GM19395 (cell line): ENCODE data around the gene GASK1A.

Experiments used
- ATAC-seq: cut with Tn5 transposase; IDR thresholded peaks from one replicate; pipeline ENCODE4 v1.9.1; 2021; ENCODE audit warnings: mild to moderate bottlenecking, moderate library complexity; ENCODE audit not compliant: unreplicated experiment

The GASK1A gene

GRCh38 chr3:42982645-42983412, 3.7 kb downstream of the GASK1A start:
- no peak for ATAC-seq

GRCh38 chr3:42983927-42984326, 4.8 kb downstream of the GASK1A start:
- ATAC-seq: no peak

- no peak for ATAC-seq
Observed at GRCh38 chr3:42984701-42985100, 5.6 kb downstream of the GASK1A start.

GRCh38 chr3:42988097-42988496, 9.0 kb downstream of the GASK1A start:
- no peak for ATAC-seq

- no peak for ATAC-seq
Observed at GRCh38 chr3:42988566-42988965, 9.5 kb downstream of the GASK1A start.

- no peak for ATAC-seq
Observed at GRCh38 chr3:42991341-42992315, 12.5 kb downstream of the GASK1A start.

- no peak for ATAC-seq
Observed at GRCh38 chr3:42994595-42994994, 15.5 kb downstream of the GASK1A start.

GRCh38 chr3:42996021-42996420, 16.9 kb downstream of the GASK1A start:
- ATAC-seq: no peak

- no peak for ATAC-seq
Observed at GRCh38 chr3:42996633-42997075, 17.5 kb downstream of the GASK1A start.

GRCh38 chr3:42999212-42999611, 20.1 kb downstream of the GASK1A start:
- ATAC-seq: no peak

GRCh38 chr3:42999632-43000031, 20.5 kb downstream of the GASK1A start:
- ATAC-seq: no peak

GRCh38 chr3:43000387-43000786, 21.3 kb downstream of the GASK1A start:
- ATAC-seq: no peak

GRCh38 chr3:43001094-43001553, 22.0 kb downstream of the GASK1A start:
- no peak for ATAC-seq

- no peak for ATAC-seq
Observed at GRCh38 chr3:43001556-43002121, 22.5 kb downstream of the GASK1A start.

GRCh38 chr3:43004282-43004681, 25.2 kb downstream of the GASK1A start:
- ATAC-seq: no peak

- ATAC-seq: no peak
Observed at GRCh38 chr3:43005253-43005652, 26.1 kb downstream of the GASK1A start.

- ATAC-seq: no peak
Observed at GRCh38 chr3:43005981-43006380, 26.9 kb downstream of the GASK1A start.

GRCh38 chr3:43006825-43007224, 27.7 kb downstream of the GASK1A start:
- ATAC-seq: no peak

- ATAC-seq: no peak
Observed at GRCh38 chr3:43009547-43009946, 30.4 kb downstream of the GASK1A start.

GRCh38 chr3:43010638-43011037, 31.5 kb downstream of the GASK1A start:
- no peak for ATAC-seq

GRCh38 chr3:43011638-43012037, 32.5 kb downstream of the GASK1A start:
- ATAC-seq: no peak
